Measurements from ENCODE around the gene OSBPL10.

Gene OSBPL10

GRCh38 chr3:31853580-31853979 lies 127.5 kb downstream of the OSBPL10 start:
- DNase-seq (ENCODE audit: low read depth in 2 of 2) = no peak

DNA sequence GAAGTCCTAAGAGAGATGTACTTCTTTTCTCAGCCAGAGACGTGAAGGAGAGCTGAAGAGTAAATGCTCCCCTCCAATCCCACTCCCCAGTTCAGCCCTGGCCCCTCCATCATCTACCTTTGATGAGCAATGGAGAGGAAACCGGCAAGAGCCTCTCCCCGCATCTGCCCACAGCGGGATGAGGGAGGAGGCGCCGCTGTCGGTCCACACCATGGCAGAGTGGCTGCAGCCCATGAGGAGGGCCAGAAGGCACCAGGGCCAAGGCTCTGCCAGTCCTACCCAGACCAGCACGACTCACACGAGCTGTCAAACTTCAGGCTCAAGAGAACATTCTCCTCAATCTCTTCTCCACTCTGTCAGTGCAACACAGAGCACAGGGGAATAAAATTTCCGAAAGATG lies 129.8 kb downstream of the OSBPL10 start:
- DNase-seq (ENCODE audit: low read depth in 2 of 2) = no peak

DNA sequence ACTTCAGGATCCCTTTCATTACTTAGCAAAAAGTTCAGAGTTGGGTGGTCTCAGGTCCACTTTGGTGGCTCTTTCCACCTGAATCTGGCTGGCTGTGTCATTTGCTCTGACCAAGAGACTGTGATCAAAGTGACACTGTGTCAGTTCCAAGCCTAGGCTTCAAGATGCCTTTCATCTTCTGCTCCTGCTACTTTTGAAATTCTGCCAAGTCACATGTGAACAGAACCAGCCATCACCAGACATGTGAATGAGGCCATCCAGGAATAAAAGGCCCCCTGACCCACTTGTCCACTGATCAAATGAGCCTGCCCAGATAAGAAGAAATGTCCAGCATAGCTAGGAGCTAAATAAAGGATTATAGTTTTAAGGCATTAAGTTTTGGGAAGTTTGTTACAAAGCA lies 132.2 kb downstream of the OSBPL10 start:
- no peak for DNase-seq (ENCODE audit: low read depth in 2 of 2)

DNA sequence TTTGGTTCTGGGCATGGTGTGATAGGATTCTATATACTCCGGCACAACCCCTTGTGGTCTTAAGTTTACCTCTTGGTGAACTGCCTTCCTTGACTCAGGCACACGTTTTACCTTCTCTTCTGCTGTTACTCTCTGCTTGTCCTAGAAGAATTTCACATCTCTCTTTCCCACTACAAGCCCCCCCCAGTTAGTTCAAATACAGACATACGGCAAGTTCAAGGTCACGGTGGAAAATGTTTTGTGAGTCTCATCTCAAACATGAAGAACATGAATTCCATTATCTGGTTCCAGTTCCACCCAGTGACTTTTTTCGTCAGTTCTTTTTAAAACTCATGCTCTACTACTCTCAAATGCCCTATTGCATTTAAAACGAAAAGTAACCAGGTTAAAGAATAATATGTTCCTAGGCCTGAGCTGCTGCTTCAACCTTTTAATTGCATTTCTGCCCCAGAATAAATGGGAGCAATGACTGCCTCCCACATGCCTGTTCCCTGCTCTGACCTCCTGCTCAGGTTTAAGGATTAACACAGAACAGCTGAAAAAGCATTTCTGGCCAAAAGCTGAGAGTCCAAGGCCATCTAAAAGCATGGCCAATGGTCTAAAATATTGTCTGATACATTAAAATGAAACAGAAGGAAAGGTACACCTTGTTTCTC lies 132.8 kb downstream of the OSBPL10 start:
- DNase-seq (ENCODE audit: low read depth in 2 of 2) = no peak

DNA sequence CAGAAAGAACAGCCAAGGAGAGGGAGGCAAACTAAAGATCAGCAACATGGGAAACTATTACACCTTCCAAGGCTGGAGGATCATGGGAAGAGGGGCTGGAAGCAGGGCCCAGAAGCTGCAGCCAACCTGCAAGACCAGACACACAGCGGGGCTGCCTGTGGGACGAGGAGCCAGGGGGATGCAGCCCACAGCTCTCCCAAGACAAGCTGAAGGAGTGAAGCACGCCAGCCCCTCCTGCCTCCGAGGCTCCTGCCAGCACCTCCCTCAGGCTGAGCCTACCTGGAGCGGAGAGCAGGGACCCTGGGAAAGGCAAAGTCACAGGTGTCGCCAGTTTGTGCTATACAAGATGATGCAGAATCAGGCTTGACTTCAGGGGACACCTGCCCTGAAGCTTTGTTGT lies 133.3 kb downstream of the OSBPL10 start:
- no peak for DNase-seq (ENCODE audit: low read depth in 2 of 2)

- DNase-seq (ENCODE audit: low read depth in 2 of 2) = no peak
Observed at GRCh38 chr3:31841515-31841914, 139.5 kb downstream of the OSBPL10 start.

- no peak for DNase-seq (ENCODE audit: low read depth in 2 of 2)
Observed at GRCh38 chr3:31840252-31840651, 140.8 kb downstream of the OSBPL10 start.

DNA sequence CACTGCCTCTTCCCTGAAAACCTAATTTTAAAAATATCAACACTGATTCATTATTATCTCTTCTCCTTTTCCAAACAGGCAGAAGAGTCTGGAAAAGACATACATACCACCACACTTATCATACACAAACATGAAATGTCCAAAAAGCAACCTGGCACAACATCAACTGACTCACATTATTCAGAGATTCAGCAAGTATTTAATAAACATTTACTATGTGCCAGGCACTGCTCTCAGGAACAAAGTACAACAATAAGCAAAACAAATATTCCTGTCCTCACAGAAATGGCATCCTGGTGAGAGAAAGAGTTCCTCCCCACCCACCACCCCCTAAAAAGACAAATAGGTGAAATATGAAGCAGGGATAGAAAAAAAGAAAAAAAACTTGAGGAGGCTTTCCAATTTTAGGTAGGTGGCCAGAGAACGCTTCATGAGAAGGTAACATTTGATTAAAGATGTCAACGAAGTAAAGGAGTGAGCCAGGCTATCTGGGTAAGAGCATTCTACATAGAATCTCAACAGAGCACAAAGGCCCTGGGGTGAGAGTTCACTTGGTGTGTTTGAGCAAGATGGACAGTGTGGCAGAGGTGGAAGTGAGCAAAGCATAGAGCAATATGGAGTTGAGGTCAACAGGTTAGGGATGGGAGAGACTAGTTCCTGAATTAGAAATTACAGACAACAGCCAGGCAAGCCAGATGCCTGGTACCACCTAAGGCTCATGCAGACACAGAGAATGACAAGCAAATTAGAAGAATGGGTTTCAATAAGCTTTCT lies 141.7 kb downstream of the OSBPL10 start:
- no peak for DNase-seq (ENCODE audit: low read depth in 2 of 2)

DNA sequence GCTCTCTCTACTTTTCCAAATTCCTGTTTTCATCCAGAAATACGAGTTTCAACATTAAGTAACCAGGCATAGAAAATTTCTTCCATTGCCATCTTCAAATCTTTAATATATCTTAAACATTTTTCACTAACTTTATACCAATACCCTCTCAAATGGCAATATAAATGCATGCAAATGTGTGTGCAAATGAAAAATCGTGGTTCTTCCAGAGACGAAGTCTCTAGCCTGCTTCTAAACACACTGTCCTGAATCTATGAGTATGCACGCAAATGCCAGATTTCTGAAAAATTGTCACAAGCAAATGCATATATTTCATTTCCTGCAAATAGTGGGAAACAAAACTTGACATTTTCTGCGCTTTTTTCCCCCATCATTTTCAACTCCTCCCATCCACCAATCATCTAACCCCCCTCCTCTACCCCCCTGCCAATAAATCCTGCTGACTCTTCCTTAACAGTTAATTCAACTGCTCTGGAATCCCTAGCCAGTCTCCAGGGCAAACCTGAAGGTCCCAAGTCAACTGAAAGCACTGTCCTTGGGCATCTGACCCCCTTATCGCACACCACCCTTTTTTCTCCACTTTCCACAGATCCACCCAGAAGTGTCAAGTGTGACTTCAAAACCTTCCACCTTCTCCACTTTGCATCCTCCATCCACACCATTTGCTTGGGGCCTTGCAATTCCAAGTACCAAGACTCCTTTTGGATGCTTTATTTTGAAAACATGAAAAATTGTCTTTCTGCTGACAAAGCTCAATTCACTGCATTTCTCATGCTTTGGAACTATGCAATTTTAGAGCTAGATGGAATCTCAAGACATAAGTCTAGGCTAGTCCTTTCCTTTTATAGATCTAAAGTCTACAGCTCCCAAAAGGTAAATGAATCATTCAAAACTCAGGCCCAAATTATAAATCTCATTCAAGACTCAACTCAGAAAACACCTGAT lies 144.7 kb downstream of the OSBPL10 start:
- no peak for DNase-seq (ENCODE audit: low read depth in 2 of 2)

DNA sequence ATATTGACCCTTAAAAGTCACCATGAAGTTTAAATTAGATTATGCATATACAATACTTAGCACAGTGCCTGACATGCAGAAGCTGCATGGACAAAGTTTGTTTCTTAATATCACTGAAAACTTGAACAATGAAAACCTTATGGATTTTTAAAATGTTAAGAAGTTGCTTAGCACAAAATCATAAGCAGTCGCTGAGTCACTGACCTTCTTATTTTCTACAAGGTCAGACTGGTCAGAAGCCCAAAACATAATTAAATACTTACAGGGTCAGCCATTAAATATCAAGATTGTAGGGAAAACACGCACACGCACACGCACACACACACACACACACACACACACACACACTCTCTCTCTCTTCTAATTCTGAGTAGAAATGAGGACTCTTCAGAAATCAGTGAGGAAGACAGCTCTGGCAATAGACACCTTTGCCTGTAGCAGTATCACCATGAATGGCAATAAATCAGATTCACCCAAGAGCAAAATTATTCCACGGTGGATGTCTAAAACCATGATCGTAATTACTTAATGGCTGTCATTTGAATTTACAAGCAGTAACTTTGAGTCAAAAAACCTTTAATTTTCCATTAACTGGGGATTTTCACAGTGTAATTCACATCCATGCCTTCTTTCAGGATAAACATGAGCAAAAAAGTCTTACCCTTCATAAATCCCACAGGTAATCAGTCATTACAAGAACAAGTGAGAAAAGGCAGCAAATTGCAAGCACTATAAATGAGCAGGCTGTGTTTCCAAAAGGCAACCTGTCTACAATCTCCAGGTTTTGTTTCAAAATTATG lies 147.5 kb downstream of the OSBPL10 start:
- no peak for DNase-seq (ENCODE audit: low read depth in 2 of 2)

DNA sequence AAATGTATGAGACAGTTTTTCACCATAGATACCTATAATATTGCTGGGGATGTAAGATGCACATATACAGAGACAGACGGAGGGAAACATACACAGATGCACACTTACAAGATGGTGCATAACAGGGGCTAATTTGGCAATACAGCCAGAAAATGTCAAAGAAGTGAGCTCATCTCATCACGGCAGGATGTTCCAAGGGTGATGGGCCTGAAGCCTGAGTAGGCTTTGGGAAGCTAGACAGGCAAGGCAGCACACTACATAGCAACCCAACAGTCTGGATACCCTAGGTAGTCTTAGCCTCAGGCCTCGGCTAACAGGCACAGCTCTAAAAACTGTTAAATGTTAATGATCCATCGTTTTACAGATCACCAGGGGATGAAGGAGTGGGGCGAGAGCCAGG lies 148.5 kb downstream of the OSBPL10 start:
- DNase-seq (ENCODE audit: low read depth in 2 of 2) = no peak

DNA sequence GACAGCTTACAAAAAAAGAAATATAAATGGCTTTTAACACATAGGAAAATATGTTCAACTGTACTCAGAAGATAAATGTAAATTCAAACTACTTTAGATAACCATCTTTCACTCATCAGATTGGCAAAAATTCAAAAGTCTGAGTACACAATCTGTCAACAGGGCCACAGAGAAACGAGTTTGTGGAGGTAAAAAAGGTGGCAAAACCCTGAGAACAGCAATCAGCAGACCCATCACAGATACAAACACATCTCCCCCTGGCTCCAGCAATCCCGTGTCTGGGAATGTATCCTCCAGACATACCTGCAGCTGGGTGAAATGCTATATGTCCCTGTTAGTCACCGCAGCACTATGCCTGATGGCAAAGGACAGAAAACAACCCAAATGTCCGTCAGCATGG lies 149.5 kb downstream of the OSBPL10 start:
- no peak for DNase-seq (ENCODE audit: low read depth in 2 of 2)

- no peak for DNase-seq (ENCODE audit: low read depth in 2 of 2)
Observed at GRCh38 chr3:31829826-31830426, 151.1 kb downstream of the OSBPL10 start.

- DNase-seq (ENCODE audit: low read depth in 2 of 2) = no peak
Observed at GRCh38 chr3:31829010-31829409, 152.1 kb downstream of the OSBPL10 start.

- DNase-seq (ENCODE audit: low read depth in 2 of 2) = no peak
Observed at GRCh38 chr3:31828007-31828406, 153.1 kb downstream of the OSBPL10 start.

GRCh38 chr3:31823184-31823583 lies 157.9 kb downstream of the OSBPL10 start:
- DNase-seq (ENCODE audit: low read depth in 2 of 2) = no peak

GRCh38 chr3:31821118-31821517 lies 159.9 kb downstream of the OSBPL10 start:
- no peak for DNase-seq (ENCODE audit: low read depth in 2 of 2)

DNA sequence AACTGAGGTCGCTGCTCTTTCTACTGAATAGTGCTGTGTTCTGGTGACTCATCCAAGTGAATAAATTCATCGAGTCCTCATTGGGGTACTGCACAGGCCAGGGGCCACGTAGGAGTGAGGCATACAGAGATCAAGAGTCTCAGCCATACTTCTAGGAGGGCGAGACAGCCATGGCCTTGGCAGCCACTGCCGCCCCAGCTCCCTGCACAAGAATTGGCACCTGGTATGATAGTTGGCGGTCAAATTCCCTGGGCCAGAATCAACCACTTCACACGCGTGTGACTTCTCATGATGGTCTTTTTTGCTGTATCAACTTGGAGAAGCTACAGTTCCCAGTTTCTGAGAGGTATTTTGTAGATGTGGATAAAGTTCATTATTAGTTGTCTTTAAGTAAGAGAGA lies 161.6 kb downstream of the OSBPL10 start:
- no peak for DNase-seq (ENCODE audit: low read depth in 2 of 2)

DNA sequence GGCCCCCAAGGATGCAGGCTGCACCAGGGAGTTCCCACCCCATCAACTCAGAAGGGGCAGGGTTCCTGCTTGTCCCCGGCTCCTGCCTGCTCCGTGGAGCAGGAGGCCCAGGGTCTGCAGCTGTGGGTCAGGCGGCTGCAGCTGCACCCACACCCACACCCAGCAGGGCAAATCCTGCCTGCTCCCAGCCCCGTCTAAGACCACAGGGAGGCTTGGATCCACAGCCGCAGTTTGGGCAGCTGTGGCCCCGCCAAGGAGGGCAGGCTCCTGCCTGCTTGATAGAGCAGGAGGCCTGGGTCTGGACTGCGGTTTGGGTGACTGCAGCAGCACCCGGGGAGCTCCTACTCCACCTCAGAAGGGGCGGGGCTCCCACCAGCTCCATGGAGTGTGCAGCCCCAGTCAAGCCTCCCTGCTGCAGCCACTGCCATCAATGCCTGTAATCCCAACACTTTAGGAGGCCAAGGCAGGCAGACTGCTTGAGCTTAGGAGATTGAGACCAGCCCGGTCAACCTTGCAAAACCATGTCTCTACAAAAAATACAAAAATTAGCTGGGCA lies 163.6 kb downstream of the OSBPL10 start:
- DNase-seq (ENCODE audit: low read depth in 2 of 2) = no peak

GRCh38 chr3:31815631-31816440 lies 165.2 kb downstream of the OSBPL10 start:
- no peak for DNase-seq (ENCODE audit: low read depth in 2 of 2)
